Activated CD8-positive, alpha-beta memory T cell treated with anti-CD3 and anti-CD28 coated beads, Interleukin-2, amount 50 U/mL, for 48 hours (primary cell): ENCODE data around the gene STS.

Source experiments
- DNase-seq: peaks from one replicate; pipeline ENCODE4 v3.0.0-alpha.2; 2020

STS gene

GRCh38 chrX:7190157-7190556, 42.6 kb downstream of the STS start:
- DNase-seq: no peak

GRCh38 chrX:7191681-7192110, 44.2 kb downstream of the STS start:
- no peak for DNase-seq

- no peak for DNase-seq
These were observed 45.4 kb downstream of the STS start for GRCh38 chrX:7192871-7193270.

GRCh38 chrX:7194606-7195005, 47.1 kb downstream of the STS start:
- DNase-seq: no peak
